K562 (cell line): ENCODE measurements around the gene ODAD4. TPM values are rescaled to one million over a fixed set of nuclear protein-coding genes. Genes with fewer than 3 reads are reported as not detected.

Source experiments
- ARHGAP35 ChIP-seq: fragments of 450-650 bp; IDR thresholded peaks from 2 replicates; pipeline ENCODE4 v1.6.1; 2018; ENCODE audit not compliant: partially characterized antibody
- BHLHE40 ChIP-seq: IDR thresholded peaks from 2 replicates; pipeline ENCODE4 v1.6.1; 2011; ENCODE audit warnings: low read length, improper control_type of control experiment
- CBX3 ChIP-seq, 2 experiments: IDR thresholded peaks; 1 replicate in 1 of 2; 2 replicates in 1 of 2; pipeline ENCODE4 v1.6.1; 2012; ENCODE audit warnings: inconsistent platforms in 2 of 2, low read length in 2 of 2, borderline replicate concordance in 1 of 2, control low read depth in 1 of 2
- CREBBP ChIP-seq: IDR thresholded peaks from one replicate; pipeline ENCODE4 v1.6.1; 2012; ENCODE audit warnings: low read depth, mild to moderate bottlenecking, control low read depth, inconsistent platforms, low read length
- CSDE1 ChIP-seq, 2 experiments: fragments of 450-650 bp; IDR thresholded peaks; 2 replicates each; pipeline ENCODE4 v1.6.1; 2016; ENCODE audit warnings: mild to moderate bottlenecking in 1 of 2
- ELF2 ChIP-seq: fragments of 250-450 bp; sonication (Bioruptor Pico); IDR thresholded peaks from 2 replicates; pipeline ENCODE4 v1.5.0; 2021; ENCODE audit warnings: mild to moderate bottlenecking
- FOXA3 ChIP-seq, 2 experiments: fragments of 450-650 bp in 1 of 2; sonication (generic) in 1 of 2; formaldehyde crosslinking; IDR thresholded peaks in 1 of 2; conservative IDR thresholded peaks in 1 of 2; 2 replicates each; pipeline versions ENCODE4 v1.4.0 to v1.8.0; 2020 to 2022; ENCODE audit warnings: mild to moderate bottlenecking in 2 of 2, missing genetic modification reagents in 1 of 2
- KDM1A ChIP-seq, 2 experiments: fragments of 450-650 bp; IDR thresholded peaks; 2 replicates each; pipeline ENCODE4 v1.6.1; 2016; ENCODE audit warnings: mild to moderate bottlenecking in 2 of 2
- MCM2 ChIP-seq: fragments of 450-650 bp; IDR thresholded peaks from 2 replicates; pipeline ENCODE4 v1.6.1; 2017; ENCODE audit warnings: low read depth, mild to moderate bottlenecking
- NCOR1 ChIP-seq: fragments of 450-650 bp; IDR thresholded peaks from 2 replicates; pipeline ENCODE4 v1.6.1; 2016; ENCODE audit warnings: mild to moderate bottlenecking, moderate library complexity
- PHTF2 ChIP-seq: fragments of 250-450 bp; sonication (Bioruptor Pico); IDR thresholded peaks from 2 replicates; pipeline ENCODE4 v1.5.0; 2021; ENCODE audit warnings: mild to moderate bottlenecking
- POLR3G ChIP-seq: IDR thresholded peaks from 2 replicates; pipeline ENCODE4 v1.6.1; 2011; ENCODE audit not compliant: insufficient read length, insufficient replicate concordance; ENCODE audit errors: extremely low read depth
- SMARCA5 ChIP-seq: fragments of 450-650 bp; IDR thresholded peaks from 2 replicates; pipeline ENCODE4 v1.6.1; 2016
- polyA plus RNA-seq, 8 experiments: library from polyadenylated mRNA; depleted of rRNA in 4 of 8; stranded (reverse) in 5 of 8; unstranded in 3 of 8; fragments of >200 nt; fragmentation: Nextera tagmentation in 2 of 8; fragmentation: Illumina TruSeq in 1 of 8; extraction: Ambion mirVana in 2 of 8; extraction: Trizol in 1 of 8; gene quantifications; 2 replicates each; pipeline versions ENCODE4 v1.2.1 to v1.2.3, GENCODE V29; 2011 to 2014; ENCODE audit warnings: inconsistent platforms in 1 of 8, missing spikeins in 1 of 8
- total RNA-seq, 7 experiments: library from RNA; depleted of rRNA in 6 of 7; stranded (reverse); fragments of >200 nt in 6 of 7; fragmentation: Illumina TruSeq in 2 of 7; extraction: Trizol in 2 of 7; gene quantifications; 2 replicates each; pipeline versions ENCODE4 v1.2.1 to v1.2.3, GENCODE V29; 2011 to 2021; ENCODE audit warnings: low replicate concordance in 1 of 7
- TF ChIP-seq, protein P1 (sequence below): fragments of 250-450 bp; sonication (Bioruptor Pico); IDR thresholded peaks from 2 replicates; pipeline ENCODE4 v1.5.0; 2020; ENCODE audit warnings: mild to moderate bottlenecking, borderline replicate concordance
- TF ChIP-seq, protein P2 (sequence below), 2 experiments: IDR thresholded peaks; 2 replicates each; pipeline ENCODE4 v1.6.1; 2012; ENCODE audit warnings: improper control_type of control experiment in 2 of 2, low read depth in 2 of 2, low read length in 2 of 2, borderline replicate concordance in 1 of 2
- TF ChIP-seq, protein P3 (sequence below): conservative IDR thresholded peaks from 2 replicates; pipeline ENCODE4 v1.6.1; 2011; ENCODE audit warnings: low read depth, mild to moderate bottlenecking, low read length; ENCODE audit not compliant: control insufficient read depth
- TF ChIP-seq, protein P4 (sequence below): IDR thresholded peaks from 2 replicates; pipeline ENCODE4 v1.6.1; 2011; ENCODE audit warnings: borderline replicate concordance, low read depth, mild to moderate bottlenecking, moderate library complexity, low read length; ENCODE audit not compliant: insufficient read depth, poor library complexity, severe bottlenecking
- TF ChIP-seq, protein P5 (sequence below), 2 experiments: fragments of 450-650 bp; conservative IDR thresholded peaks; 2 replicates each; pipeline ENCODE4 v1.6.1; 2017; ENCODE audit warnings: mild to moderate bottlenecking in 2 of 2, moderate library complexity in 2 of 2

ODAD4 gene
- total and polyA plus RNA-seq, 9 of the 15 experiments (the other 6 are each of a cell fraction or from before 2014, with no cell fraction given), result 0.09 to 0.98 (median 0.51) TPM

DNA sequence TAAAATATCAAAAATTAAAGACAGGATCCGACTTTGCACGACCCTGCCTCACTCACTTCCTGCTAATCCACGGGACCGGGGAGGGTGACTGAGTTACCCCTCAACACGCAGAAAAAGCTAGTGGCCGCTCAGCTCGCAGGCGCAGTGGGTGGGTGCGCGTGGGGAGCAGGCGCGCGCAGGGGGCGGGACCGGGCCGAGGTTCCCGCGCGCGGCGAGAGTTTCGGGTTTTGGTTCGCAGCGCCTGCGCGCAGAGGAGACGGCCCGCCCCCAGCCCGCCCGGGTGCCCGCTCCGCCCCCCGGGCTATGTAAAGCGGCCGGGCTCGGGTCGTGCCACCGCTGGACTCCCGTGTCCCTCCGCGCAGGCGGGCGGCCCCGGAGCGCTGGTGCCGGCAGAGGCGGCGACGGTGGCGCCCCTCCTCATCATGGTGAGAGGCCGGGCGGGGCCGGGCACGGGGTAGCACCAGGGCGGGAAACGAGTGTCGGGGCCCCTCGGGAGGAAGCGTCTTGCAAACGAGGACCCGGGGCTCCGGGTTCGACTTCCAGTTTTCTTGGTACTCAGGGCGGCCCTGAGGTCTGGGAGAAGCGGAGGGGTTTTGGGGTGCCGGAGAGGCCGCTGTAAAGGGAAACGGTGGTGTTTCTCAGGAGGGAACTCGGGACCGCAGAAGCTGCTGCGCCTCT lies 36.2 kb downstream of the ODAD4 start, which contains the start of gene CNP (continued):
- no peak for TF ChIP-seq CREBBP
- TF ChIP-seq NCOR1, result no peak; the same call in none of the 2 replicates
- TF ChIP-seq PHTF2 (CRISPR knock-in tag), result no peak
- no peak for TF ChIP-seq BHLHE40
- TF ChIP-seq, protein P1, sequence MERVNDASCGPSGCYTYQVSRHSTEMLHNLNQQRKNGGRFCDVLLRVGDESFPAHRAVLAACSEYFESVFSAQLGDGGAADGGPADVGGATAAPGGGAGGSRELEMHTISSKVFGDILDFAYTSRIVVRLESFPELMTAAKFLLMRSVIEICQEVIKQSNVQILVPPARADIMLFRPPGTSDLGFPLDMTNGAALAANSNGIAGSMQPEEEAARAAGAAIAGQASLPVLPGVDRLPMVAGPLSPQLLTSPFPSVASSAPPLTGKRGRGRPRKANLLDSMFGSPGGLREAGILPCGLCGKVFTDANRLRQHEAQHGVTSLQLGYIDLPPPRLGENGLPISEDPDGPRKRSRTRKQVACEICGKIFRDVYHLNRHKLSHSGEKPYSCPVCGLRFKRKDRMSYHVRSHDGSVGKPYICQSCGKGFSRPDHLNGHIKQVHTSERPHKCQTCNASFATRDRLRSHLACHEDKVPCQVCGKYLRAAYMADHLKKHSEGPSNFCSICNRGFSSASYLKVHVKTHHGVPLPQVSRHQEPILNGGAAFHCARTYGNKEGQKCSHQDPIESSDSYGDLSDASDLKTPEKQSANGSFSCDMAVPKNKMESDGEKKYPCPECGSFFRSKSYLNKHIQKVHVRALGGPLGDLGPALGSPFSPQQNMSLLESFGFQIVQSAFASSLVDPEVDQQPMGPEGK, result no peak
- TF ChIP-seq, protein P2, sequence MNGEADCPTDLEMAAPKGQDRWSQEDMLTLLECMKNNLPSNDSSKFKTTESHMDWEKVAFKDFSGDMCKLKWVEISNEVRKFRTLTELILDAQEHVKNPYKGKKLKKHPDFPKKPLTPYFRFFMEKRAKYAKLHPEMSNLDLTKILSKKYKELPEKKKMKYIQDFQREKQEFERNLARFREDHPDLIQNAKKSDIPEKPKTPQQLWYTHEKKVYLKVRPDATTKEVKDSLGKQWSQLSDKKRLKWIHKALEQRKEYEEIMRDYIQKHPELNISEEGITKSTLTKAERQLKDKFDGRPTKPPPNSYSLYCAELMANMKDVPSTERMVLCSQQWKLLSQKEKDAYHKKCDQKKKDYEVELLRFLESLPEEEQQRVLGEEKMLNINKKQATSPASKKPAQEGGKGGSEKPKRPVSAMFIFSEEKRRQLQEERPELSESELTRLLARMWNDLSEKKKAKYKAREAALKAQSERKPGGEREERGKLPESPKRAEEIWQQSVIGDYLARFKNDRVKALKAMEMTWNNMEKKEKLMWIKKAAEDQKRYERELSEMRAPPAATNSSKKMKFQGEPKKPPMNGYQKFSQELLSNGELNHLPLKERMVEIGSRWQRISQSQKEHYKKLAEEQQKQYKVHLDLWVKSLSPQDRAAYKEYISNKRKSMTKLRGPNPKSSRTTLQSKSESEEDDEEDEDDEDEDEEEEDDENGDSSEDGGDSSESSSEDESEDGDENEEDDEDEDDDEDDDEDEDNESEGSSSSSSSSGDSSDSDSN (IDR thresholded peaks at IDR 0.05; ENCODE audit: borderline replicate concordance in 1 of 2, low read depth in 2 of 2, low read length in 2 of 2), result 0 out of 4 replicates have a peak, but pooled peaks of 1 of the 2 experiments have one; percentile 34
- TF ChIP-seq MCM2, result no peak
- no peak for TF ChIP-seq KDM1A (IDR thresholded peaks at IDR 0.05)
- TF ChIP-seq ELF2 (CRISPR knock-in tag), result no peak
- no peak for TF ChIP-seq CBX3 (IDR thresholded peaks at IDR 0.05; ENCODE audit: borderline replicate concordance in 1 of 2, low read length in 2 of 2)
- peak; percentile 81 for TF ChIP-seq ARHGAP35
- TF ChIP-seq, protein P3, sequence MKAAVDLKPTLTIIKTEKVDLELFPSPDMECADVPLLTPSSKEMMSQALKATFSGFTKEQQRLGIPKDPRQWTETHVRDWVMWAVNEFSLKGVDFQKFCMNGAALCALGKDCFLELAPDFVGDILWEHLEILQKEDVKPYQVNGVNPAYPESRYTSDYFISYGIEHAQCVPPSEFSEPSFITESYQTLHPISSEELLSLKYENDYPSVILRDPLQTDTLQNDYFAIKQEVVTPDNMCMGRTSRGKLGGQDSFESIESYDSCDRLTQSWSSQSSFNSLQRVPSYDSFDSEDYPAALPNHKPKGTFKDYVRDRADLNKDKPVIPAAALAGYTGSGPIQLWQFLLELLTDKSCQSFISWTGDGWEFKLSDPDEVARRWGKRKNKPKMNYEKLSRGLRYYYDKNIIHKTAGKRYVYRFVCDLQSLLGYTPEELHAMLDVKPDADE, result no peak
- TF ChIP-seq CSDE1 (IDR thresholded peaks at IDR 0.05), result no peak
- no peak for TF ChIP-seq SMARCA5
- TF ChIP-seq, protein P4, sequence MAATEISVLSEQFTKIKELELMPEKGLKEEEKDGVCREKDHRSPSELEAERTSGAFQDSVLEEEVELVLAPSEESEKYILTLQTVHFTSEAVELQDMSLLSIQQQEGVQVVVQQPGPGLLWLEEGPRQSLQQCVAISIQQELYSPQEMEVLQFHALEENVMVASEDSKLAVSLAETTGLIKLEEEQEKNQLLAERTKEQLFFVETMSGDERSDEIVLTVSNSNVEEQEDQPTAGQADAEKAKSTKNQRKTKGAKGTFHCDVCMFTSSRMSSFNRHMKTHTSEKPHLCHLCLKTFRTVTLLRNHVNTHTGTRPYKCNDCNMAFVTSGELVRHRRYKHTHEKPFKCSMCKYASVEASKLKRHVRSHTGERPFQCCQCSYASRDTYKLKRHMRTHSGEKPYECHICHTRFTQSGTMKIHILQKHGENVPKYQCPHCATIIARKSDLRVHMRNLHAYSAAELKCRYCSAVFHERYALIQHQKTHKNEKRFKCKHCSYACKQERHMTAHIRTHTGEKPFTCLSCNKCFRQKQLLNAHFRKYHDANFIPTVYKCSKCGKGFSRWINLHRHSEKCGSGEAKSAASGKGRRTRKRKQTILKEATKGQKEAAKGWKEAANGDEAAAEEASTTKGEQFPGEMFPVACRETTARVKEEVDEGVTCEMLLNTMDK, result no peak
- TF ChIP-seq, protein P5, sequence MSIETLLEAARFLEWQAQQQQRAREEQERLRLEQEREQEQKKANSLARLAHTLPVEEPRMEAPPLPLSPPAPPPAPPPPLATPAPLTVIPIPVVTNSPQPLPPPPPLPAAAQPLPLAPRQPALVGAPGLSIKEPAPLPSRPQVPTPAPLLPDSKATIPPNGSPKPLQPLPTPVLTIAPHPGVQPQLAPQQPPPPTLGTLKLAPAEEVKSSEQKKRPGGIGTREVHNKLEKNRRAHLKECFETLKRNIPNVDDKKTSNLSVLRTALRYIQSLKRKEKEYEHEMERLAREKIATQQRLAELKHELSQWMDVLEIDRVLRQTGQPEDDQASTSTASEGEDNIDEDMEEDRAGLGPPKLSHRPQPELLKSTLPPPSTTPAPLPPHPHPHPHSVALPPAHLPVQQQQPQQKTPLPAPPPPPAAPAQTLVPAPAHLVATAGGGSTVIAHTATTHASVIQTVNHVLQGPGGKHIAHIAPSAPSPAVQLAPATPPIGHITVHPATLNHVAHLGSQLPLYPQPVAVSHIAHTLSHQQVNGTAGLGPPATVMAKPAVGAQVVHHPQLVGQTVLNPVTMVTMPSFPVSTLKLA (conservative IDR thresholded peaks at IDR 0.05), result peak; percentile 61 to 68
- no peak for TF ChIP-seq POLR3G
- TF ChIP-seq FOXA3 (CRISPR knock-in tag; conservative IDR thresholded peaks at IDR 0.05 in 1 of 2, IDR thresholded peaks at IDR 0.05 in 1 of 2), result no peak
